Tibial nerve (tissue), 4 donors: Measurements from ENCODE around the gene SCOC. TPM values are rescaled to one million over a fixed set of nuclear protein-coding genes. Genes with fewer than 3 reads are reported as not detected.

Experiments
- DNase-seq, 2 donors: peaks; one replicate each; pipeline ENCODE4 v3.0.0-alpha.2; 2019; ENCODE audit warnings: low spot score in 2 of 2
- H3K27ac ChIP-seq, 4 donors: fragments of 200-600 bp; sonication (generic) in 3 of 4; one replicate each; pipeline ENCODE4 v1.5.1; 2017 to 2019; ENCODE audit warnings: mild to moderate bottlenecking in 1 of 4
- H3K27me3 ChIP-seq, 2 donors: fragments of 200-600 bp; sonication (generic) in 1 of 2; one replicate each; pipeline versions ENCODE4 v1.5.1 to v1.6.0; 2017 to 2019
- H3K36me3 ChIP-seq, 3 donors: fragments of 200-600 bp; sonication (generic); one replicate each; pipeline ENCODE4 v1.5.1; 2018 to 2019
- H3K4me1 ChIP-seq, 4 donors: fragments of 200-600 bp; sonication (generic) in 3 of 4; one replicate each; pipeline ENCODE4 v1.5.1; 2017 to 2019
- H3K4me3 ChIP-seq, 4 donors: fragments of 200-600 bp; sonication (generic) in 3 of 4; one replicate each; pipeline ENCODE4 v1.5.1; 2017 to 2019; ENCODE audit warnings: mild to moderate bottlenecking in 1 of 4, moderate library complexity in 1 of 4
- H3K9me3 ChIP-seq, 4 donors: fragments of 200-600 bp; sonication (generic) in 3 of 4; one replicate each; pipeline ENCODE4 v1.5.1; 2017 to 2019
- CTCF ChIP-seq, 5 experiments: fragments of 200-600 bp in 3 of 5; fragments of 450-650 bp in 2 of 5; sonication (generic) in 3 of 5; IDR thresholded peaks; one replicate each; pipeline ENCODE4 v1.5.1; 2016 to 2019; ENCODE audit warnings: antibody characterized with exemption in 5 of 5, mild to moderate bottlenecking in 3 of 5, moderate library complexity in 2 of 5
- EP300 ChIP-seq, 2 donors: sonication (generic); formaldehyde crosslinking; IDR thresholded peaks; one replicate each; pipeline ENCODE4 v1.6.1; 2017; ENCODE audit warnings: antibody characterized with exemption in 2 of 2, mild to moderate bottlenecking in 1 of 2
- POLR2A ChIP-seq, 2 donors: fragments of 450-650 bp; IDR thresholded peaks; one replicate each; pipeline ENCODE4 v1.6.1; 2017; ENCODE audit warnings: antibody characterized with exemption in 2 of 2, mild to moderate bottlenecking in 2 of 2, moderate library complexity in 2 of 2
- WGBS, 2 donors: methylation state at CpG; one replicate each; pipeline ENCODE4 v1.1.5; 2018; 5-methylcytosine and 5-hydroxymethylcytosine counted together
- total RNA-seq, 4 donors: library from RNA; depleted of rRNA; stranded (reverse); fragments of >200 nt; gene quantifications; one replicate each; pipeline ENCODE4 v1.1.0, GENCODE V29; 2016

Gene SCOC
- total RNA-seq, 4 donors from 2014 or later, result 35.7 to 51.9 (median 46.5) TPM

- Histone ChIP-seq H3K27me3 (peaks cover 0 to 4% of the 10 kb centered on the region in 2 donors), H3K4me1 (no peaks in the 10 kb centered on the region), H3K36me3 (no peaks in the 10 kb centered on the region), H3K9me3 (no peaks in the 10 kb centered on the region), H3K4me3 (no peak overlapping the region), H3K27ac (no peak overlapping the region)
- WGBS, 2 donors, result 97 to 98% methylated on average over 4 of the region's 4 CpGs
- TF ChIP-seq CTCF (IDR thresholded peaks at IDR 0.05) (no peak), EP300 (IDR thresholded peaks at IDR 0.05) (no peak), POLR2A (IDR thresholded peaks at IDR 0.05) (no peak)
- DNase-seq, result no peak
These were observed 12.3 kb upstream of the SCOC start for GRCh38 chr4:140361099-140361498.

GRCh38 chr4:140363051-140363450, 10.4 kb upstream of the SCOC start:
- Histone ChIP-seq H3K36me3 (no peaks in the 10 kb centered on the region), H3K27me3 (peaks cover 0 to 4% of the 10 kb centered on the region in 2 donors), H3K9me3 (no peaks in the 10 kb centered on the region), H3K4me3 (no peak overlapping the region), H3K4me1 (no peaks in the 10 kb centered on the region), H3K27ac (no peak overlapping the region)
- 74 to 79% methylated on average over 3 of the region's 3 CpGs for whole genome bisulfite sequencing, 2 donors
- DNase-seq, result no peak
- TF ChIP-seq CTCF (IDR thresholded peaks at IDR 0.05) (no peak), POLR2A (IDR thresholded peaks at IDR 0.05) (no peak), EP300 (IDR thresholded peaks at IDR 0.05) (no peak)

- Histone ChIP-seq H3K4me3 (no peak overlapping the region), H3K36me3 (no peaks in the 10 kb centered on the region), H3K9me3 (no peaks in the 10 kb centered on the region), H3K4me1 (no peaks in the 10 kb centered on the region), H3K27ac (no peak overlapping the region), H3K27me3 (peaks cover 0 to 4% of the 10 kb centered on the region in 2 donors)
- no peak for DNase-seq
- TF ChIP-seq POLR2A (IDR thresholded peaks at IDR 0.05), result no peak
- no peak for TF ChIP-seq EP300 (IDR thresholded peaks at IDR 0.05)
These were observed 9.9 kb upstream of the SCOC start for GRCh38 chr4:140363558-140363957.

- H3K4me1 ChIP-seq, result peaks cover 0 to 5% (median 0%) of the 10 kb centered on the region in 4 donors
- no peaks in the 10 kb centered on the region for H3K36me3 ChIP-seq
- no peak overlapping the region for H3K27ac ChIP-seq
- H3K4me3 ChIP-seq, result no peak overlapping the region
- 80% methylated on average over 2 of the region's 2 CpGs for WGBS, 2 donors
- TF ChIP-seq EP300 (IDR thresholded peaks at IDR 0.05) (no peak), POLR2A (IDR thresholded peaks at IDR 0.05) (no peak), CTCF (IDR thresholded peaks at IDR 0.05) (no peak)
- H3K9me3 ChIP-seq, result no peaks in the 10 kb centered on the region
- H3K27me3 ChIP-seq, result no peaks in the 10 kb centered on the region
- no peak for DNase-seq
These were observed 5.7 kb upstream of the SCOC start for GRCh38 chr4:140367738-140368137.

GRCh38 chr4:140368686-140369085, 4.8 kb upstream of the SCOC start:
- Histone ChIP-seq H3K4me1 (peaks cover 0 to 5% (median 0%) of the 10 kb centered on the region in 4 donors), H3K36me3 (no peaks in the 10 kb centered on the region), H3K27ac (no peak overlapping the region), H3K4me3 (no peak overlapping the region), H3K9me3 (no peaks in the 10 kb centered on the region), H3K27me3 (no peaks in the 10 kb centered on the region)
- WGBS, 2 donors, result 78 to 80% methylated on average over 3 of the region's 3 CpGs
- TF ChIP-seq CTCF (IDR thresholded peaks at IDR 0.05), result no peak
- no peak for TF ChIP-seq EP300 (IDR thresholded peaks at IDR 0.05)
- no peak for TF ChIP-seq POLR2A (IDR thresholded peaks at IDR 0.05)
- DNase-seq, result no peak
